Neural cell (in vitro differentiated cells): ENCODE measurements around the gene CFAP45. TPM values are rescaled to one million over a fixed set of nuclear protein-coding genes. Genes with fewer than 3 reads are reported as not detected.

Experiments
- H2AFZ ChIP-seq: fragments of 200-600, 300-800 bp; sonication (generic), shearing (Covaris generic); 2 replicates; pipeline ENCODE4 v1.6.0; 2014; ENCODE audit warnings: low read depth, mild to moderate bottlenecking, antibody characterized with exemption, low read length, moderate library complexity
- H3F3A ChIP-seq: fragments of 200-600 bp; shearing (Covaris generic); 2 replicates; pipeline ENCODE4 v1.6.1; 2016; ENCODE audit warnings: mild to moderate bottlenecking, moderate library complexity, mixed read lengths, antibody characterized with exemption, low read length; ENCODE audit not compliant: insufficient read depth, poor library complexity, severe bottlenecking
- H3K27ac ChIP-seq: fragments of 200-600, 300-800 bp; sonication (generic), shearing (Covaris generic); 2 replicates; pipeline ENCODE4 v1.5.1; 2014; ENCODE audit warnings: mild to moderate bottlenecking, low read length, moderate library complexity
- H3K27me3 ChIP-seq: fragments of 300-800, 200-600 bp; sonication (generic), shearing (Covaris generic); 2 replicates; pipeline ENCODE4 v1.6.0; 2014; ENCODE audit warnings: mild to moderate bottlenecking, low read depth, low read length, moderate library complexity; ENCODE audit not compliant: insufficient read depth
- H3K36me3 ChIP-seq: fragments of 300-800, 200-600 bp; sonication (generic), shearing (Covaris generic); 2 replicates; pipeline ENCODE4 v1.5.1; 2014; ENCODE audit warnings: mild to moderate bottlenecking, antibody characterized with exemption, low read length, moderate library complexity; ENCODE audit not compliant: insufficient read depth
- H3K4me2 ChIP-seq: fragments of 300-800, 200-600 bp; sonication (generic), shearing (Covaris generic); 2 replicates; pipeline ENCODE4 v1.6.0; 2014; ENCODE audit warnings: mild to moderate bottlenecking, low read length
- H3K4me3 ChIP-seq: fragments of 300-800, 200-600 bp; sonication (generic), shearing (Covaris generic); 2 replicates; pipeline ENCODE4 v1.5.1; 2014; ENCODE audit warnings: mild to moderate bottlenecking, low read length, moderate library complexity
- H3K79me2 ChIP-seq: fragments of 200-600 bp; shearing (Covaris generic); replicated peaks from 2 replicates; pipeline ENCODE4 v1.6.0; 2014; ENCODE audit warnings: mild to moderate bottlenecking, low read length, moderate library complexity; ENCODE audit not compliant: insufficient read depth
- H3K9ac ChIP-seq: fragments of 300-800, 200-600 bp; sonication (generic), shearing (Covaris generic); 2 replicates; pipeline ENCODE4 v1.6.1; 2016; ENCODE audit warnings: mild to moderate bottlenecking, low read length, mixed read lengths
- H3K9me2 ChIP-seq: fragments of 200-600 bp; shearing (Covaris generic); 2 replicates; pipeline ENCODE4 v1.6.1; 2016; ENCODE audit warnings: mild to moderate bottlenecking, low read length, mixed read lengths; ENCODE audit not compliant: insufficient read depth
- H3K9me3 ChIP-seq: fragments of 200-600, 300-800 bp; sonication (generic), shearing (Covaris generic); 2 replicates; pipeline ENCODE4 v1.6.1; 2016; ENCODE audit warnings: mild to moderate bottlenecking, mixed run types, low read length, moderate library complexity, mixed read lengths
- H4K20me1 ChIP-seq: fragments of 200-600 bp; shearing (Covaris generic); 2 replicates; pipeline ENCODE4 v1.6.1; 2016; ENCODE audit warnings: mild to moderate bottlenecking, mixed run types; ENCODE audit not compliant: insufficient read depth
- EP300 ChIP-seq: fragments of 450-650 bp; conservative IDR thresholded peaks from 2 replicates; pipeline ENCODE4 v1.6.1; 2014; ENCODE audit warnings: antibody characterized with exemption, mild to moderate bottlenecking, moderate library complexity; ENCODE audit not compliant: poor library complexity, severe bottlenecking
- EZH2 ChIP-seq: fragments of 200-600, 300-800 bp; shearing (Covaris generic), sonication (generic); IDR thresholded peaks from 2 replicates; pipeline ENCODE4 v1.6.1; 2014; ENCODE audit warnings: antibody characterized with exemption, low read length, borderline replicate concordance, mild to moderate bottlenecking; ENCODE audit not compliant: insufficient read depth, poor library complexity, severe bottlenecking
- MXI1 ChIP-seq: fragments of 450-650 bp; conservative IDR thresholded peaks from 2 replicates; pipeline ENCODE4 v1.6.1; 2014; ENCODE audit warnings: antibody characterized with exemption, mild to moderate bottlenecking; ENCODE audit not compliant: poor library complexity, severe bottlenecking
- POLR2AphosphoS5 ChIP-seq: IDR thresholded peaks from 2 replicates; pipeline ENCODE4 v1.6.1; 2012
- RAD21 ChIP-seq: fragments of 450-650 bp; conservative IDR thresholded peaks from 2 replicates; pipeline ENCODE4 v1.6.1; 2014; ENCODE audit warnings: antibody characterized with exemption, mild to moderate bottlenecking, moderate library complexity
- SMC3 ChIP-seq: fragments of 450-650 bp; conservative IDR thresholded peaks from 2 replicates; pipeline ENCODE4 v1.6.1; 2014; ENCODE audit warnings: antibody characterized with exemption, mild to moderate bottlenecking, moderate library complexity; ENCODE audit not compliant: poor library complexity
- TAF1 ChIP-seq: IDR thresholded peaks from 2 replicates; pipeline ENCODE4 v1.6.1; 2012; ENCODE audit warnings: low read depth
- polyA plus RNA-seq: library from polyadenylated mRNA; depleted of rRNA; stranded (reverse); fragments of >200 nt; gene quantifications from 2 replicates; pipeline ENCODE4 v1.2.3, GENCODE V29; 2014
- TF ChIP-seq, protein P1 (sequence below): fragments of 450-650 bp; IDR thresholded peaks from 2 replicates; pipeline ENCODE4 v1.5.1; 2014; ENCODE audit warnings: antibody characterized with exemption, mild to moderate bottlenecking, moderate library complexity; ENCODE audit not compliant: poor library complexity, severe bottlenecking
- TF ChIP-seq, protein P2 (sequence below): IDR thresholded peaks from 2 replicates; pipeline ENCODE4 v1.6.1; 2012; ENCODE audit warnings: borderline replicate concordance

The CFAP45 gene
- polyA plus RNA-seq, 1 donor from 2014 or later, result 0.12 TPM

DNA sequence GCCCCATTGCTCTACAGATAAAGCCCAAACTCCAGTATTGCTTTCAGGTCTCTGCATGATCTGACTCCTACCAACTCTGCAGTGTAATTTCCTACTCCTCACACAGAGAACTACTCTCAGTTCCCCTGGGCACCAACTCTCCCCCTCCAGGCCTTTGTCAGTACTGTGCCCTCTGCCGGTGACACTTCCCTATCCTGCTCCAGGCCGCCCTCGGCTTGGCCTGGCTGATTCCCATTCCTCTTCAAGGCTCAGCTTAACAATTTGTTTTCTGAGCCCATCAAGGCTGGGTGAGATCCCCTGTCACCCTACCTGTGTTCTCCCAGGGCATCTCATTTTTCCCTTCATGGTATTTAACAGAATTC, 70.7 kb downstream of the CFAP45 start:
- Histone ChIP-seq H4K20me1 (no peaks in the 10 kb centered on the region), H3K9ac (no peak overlapping the region), H3K9me3 (no peaks in the 10 kb centered on the region), H3K9me2 (no peaks in the 10 kb centered on the region), H3K4me2 (no peak overlapping the region), H3K27ac (no peak overlapping the region), H2AFZ (no peak overlapping the region), H3K27me3 (peaks cover 82% of the 10 kb centered on the region), H3K4me3 (no peak overlapping the region), H3K36me3 (no peaks in the 10 kb centered on the region), H3K79me2 (no peaks in the 10 kb centered on the region), H3F3A (no peaks in the 10 kb centered on the region)
- TF ChIP-seq, protein P1, sequence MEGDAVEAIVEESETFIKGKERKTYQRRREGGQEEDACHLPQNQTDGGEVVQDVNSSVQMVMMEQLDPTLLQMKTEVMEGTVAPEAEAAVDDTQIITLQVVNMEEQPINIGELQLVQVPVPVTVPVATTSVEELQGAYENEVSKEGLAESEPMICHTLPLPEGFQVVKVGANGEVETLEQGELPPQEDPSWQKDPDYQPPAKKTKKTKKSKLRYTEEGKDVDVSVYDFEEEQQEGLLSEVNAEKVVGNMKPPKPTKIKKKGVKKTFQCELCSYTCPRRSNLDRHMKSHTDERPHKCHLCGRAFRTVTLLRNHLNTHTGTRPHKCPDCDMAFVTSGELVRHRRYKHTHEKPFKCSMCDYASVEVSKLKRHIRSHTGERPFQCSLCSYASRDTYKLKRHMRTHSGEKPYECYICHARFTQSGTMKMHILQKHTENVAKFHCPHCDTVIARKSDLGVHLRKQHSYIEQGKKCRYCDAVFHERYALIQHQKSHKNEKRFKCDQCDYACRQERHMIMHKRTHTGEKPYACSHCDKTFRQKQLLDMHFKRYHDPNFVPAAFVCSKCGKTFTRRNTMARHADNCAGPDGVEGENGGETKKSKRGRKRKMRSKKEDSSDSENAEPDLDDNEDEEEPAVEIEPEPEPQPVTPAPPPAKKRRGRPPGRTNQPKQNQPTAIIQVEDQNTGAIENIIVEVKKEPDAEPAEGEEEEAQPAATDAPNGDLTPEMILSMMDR, result peak; percentile 17
- no peak for TF ChIP-seq TAF1

DNA sequence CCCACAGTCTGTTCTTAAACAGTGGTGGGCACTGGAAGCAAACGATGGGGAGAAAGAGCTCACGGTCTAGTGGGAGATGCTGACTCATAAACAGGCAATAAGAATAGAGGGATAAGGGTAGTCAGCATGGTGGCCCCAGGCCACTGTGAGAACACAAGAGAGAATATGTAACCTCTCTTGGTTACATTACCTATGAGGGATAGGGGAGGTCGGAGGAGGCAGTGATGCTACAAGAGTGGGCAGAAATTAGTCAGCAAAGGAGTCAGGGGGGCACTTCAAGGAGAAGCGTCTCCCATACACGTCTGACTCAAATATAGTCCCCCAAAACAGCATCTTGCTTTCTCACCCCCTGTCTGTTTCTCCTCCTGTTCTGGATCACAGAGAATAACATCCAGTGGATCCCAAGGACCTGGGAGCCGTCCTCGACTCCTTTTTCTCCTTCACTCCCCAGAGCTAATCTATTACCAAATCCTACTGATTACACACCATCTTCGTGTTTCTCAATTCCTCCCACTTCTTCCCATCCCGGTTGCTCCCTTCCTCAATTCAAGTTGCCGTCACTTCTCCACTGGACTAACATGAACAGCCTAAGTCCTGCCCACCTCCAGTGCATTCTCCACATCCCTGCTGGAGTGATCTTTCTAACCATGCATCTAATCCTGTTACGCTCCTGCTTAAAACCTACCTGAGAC, 71.2 kb downstream of the CFAP45 start:
- TF ChIP-seq TAF1 (no peak), EP300 (no peak), SMC3 (no peak), RAD21 (no peak), MXI1 (no peak), EZH2 (no peak), POLR2AphosphoS5 (no peak)
- TF ChIP-seq, protein P2, sequence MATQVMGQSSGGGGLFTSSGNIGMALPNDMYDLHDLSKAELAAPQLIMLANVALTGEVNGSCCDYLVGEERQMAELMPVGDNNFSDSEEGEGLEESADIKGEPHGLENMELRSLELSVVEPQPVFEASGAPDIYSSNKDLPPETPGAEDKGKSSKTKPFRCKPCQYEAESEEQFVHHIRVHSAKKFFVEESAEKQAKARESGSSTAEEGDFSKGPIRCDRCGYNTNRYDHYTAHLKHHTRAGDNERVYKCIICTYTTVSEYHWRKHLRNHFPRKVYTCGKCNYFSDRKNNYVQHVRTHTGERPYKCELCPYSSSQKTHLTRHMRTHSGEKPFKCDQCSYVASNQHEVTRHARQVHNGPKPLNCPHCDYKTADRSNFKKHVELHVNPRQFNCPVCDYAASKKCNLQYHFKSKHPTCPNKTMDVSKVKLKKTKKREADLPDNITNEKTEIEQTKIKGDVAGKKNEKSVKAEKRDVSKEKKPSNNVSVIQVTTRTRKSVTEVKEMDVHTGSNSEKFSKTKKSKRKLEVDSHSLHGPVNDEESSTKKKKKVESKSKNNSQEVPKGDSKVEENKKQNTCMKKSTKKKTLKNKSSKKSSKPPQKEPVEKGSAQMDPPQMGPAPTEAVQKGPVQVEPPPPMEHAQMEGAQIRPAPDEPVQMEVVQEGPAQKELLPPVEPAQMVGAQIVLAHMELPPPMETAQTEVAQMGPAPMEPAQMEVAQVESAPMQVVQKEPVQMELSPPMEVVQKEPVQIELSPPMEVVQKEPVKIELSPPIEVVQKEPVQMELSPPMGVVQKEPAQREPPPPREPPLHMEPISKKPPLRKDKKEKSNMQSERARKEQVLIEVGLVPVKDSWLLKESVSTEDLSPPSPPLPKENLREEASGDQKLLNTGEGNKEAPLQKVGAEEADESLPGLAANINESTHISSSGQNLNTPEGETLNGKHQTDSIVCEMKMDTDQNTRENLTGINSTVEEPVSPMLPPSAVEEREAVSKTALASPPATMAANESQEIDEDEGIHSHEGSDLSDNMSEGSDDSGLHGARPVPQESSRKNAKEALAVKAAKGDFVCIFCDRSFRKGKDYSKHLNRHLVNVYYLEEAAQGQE, result no peak
- TF ChIP-seq, protein P1, result no peak
- H3F3A ChIP-seq, result no peaks in the 10 kb centered on the region
- no peak overlapping the region for H3K4me3 ChIP-seq
- no peaks in the 10 kb centered on the region for H3K36me3 ChIP-seq
- H3K9me3 ChIP-seq, result no peaks in the 10 kb centered on the region
- no peaks in the 10 kb centered on the region for H3K79me2 ChIP-seq
- H4K20me1 ChIP-seq, result no peaks in the 10 kb centered on the region
- peaks cover 78% of the 10 kb centered on the region for H3K27me3 ChIP-seq
- H3K27ac ChIP-seq, result no peak overlapping the region
- no peak overlapping the region for H2AFZ ChIP-seq
- no peak overlapping the region for H3K4me2 ChIP-seq
- no peaks in the 10 kb centered on the region for H3K9me2 ChIP-seq
- H3K9ac ChIP-seq, result no peak overlapping the region
